Frontal cortex (tissue), 4 donors: ENCODE measurements around the gene ANKFY1. TPM values are rescaled to one million over a fixed set of nuclear protein-coding genes. Genes with fewer than 3 reads are reported as not detected.
"Not testable (repeated sequence)": the region's sequence is repeated elsewhere in the genome, so short reads cannot be mapped to it uniquely, and the experiment has no call there.

Experiments
- DNase-seq, 2 donors: peaks; one replicate each; pipeline ENCODE4 v3.0.0; 2012; ENCODE audit warnings: low spot score in 2 of 2
- FAIRE-seq: peaks from 2 replicates; lab custom pipeline; 2012; peaks lifted over from hg19 to GRCh38; lab: Jason Lieb, UNC
- total RNA-seq: library from RNA; depleted of rRNA; stranded (reverse); fragments of >200 nt; gene quantifications from one replicate; pipeline ENCODE4 v1.2.3, GENCODE V29; 2014
- donor health status: control.
- donor health status: control.
- donor health status: control.

ANKFY1 gene
- total RNA-seq, 1 donor from 2014 or later, result 33.0 TPM

DNA sequence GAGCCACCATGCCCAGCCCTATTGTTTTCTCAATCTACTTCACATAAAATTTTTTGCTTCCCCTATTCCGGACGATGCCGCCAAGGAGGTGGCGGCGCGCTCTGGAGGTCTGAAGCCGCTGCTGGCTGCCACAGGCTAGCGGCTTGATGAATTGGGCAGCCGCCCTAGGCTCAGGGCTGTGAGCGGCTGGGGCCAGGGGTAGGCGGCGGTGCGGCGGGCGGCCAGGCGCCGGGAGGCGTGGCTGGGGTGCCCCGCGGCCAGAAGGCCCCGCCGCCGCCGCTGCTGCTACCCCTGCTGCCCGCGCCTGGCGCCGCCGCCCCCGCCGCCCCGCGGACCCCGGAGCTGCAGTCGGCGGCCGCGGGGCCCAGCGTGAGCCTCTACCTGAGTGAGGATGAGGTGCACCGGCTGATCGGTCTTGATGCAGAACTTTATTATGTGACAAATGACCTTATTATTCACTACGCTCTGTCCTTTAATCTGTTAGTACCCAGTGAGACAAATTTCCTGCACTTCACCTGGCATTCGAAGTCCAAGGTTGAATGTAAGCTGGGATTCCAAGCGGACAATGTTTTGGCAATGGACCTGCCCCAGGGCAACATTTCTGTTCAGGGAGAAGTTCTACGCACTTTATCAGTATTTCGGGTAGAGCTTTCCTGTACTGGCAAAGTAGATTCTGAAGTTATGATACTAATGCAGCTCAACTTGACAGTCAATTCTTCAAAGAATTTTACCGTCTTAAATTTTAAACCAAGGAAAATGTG is 41.7 kb downstream of the ANKFY1 start:
- no peak for FAIRE-seq
- DNase-seq, result no peak

DNA sequence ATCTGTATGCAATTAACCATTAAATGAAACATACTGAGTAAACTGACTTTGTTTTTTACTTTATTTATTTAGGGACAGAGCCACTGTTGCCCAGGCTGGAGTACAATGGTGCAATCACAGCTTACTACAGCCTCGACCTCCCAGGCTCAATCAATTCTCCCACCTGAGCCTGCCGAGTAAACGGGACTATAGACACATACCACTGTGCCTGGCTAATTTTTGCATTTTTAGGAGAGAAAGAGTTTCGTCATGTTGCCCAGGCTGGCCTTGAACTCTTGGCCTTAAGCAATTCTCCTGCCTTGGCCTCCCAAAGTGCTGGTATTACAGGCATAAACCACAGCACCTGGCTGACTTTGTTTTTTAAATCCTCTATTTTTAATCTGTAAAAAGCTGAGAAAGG is 42.6 kb downstream of the ANKFY1 start:
- DNase-seq (no peak), FAIRE-seq (no peak)

DNA sequence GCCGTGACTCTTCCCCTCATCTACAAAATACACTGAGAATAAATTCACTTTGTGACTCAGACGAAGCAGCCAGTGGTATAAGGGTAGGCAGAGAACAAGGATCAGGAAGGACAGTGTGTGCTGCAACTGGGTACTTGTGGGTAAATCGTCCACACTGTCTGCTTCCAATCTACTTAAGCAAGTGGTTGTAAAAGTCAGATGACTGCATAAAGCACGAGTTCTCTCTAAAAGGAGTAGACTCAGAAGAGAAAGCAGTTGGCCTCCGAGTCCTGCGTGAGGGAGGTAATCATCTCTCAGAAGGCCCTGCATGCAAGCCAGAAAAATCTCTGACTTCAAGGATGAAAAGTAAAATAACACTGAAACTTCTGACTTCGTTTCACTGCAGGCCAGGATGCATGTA is 43.1 kb downstream of the ANKFY1 start:
- DNase-seq (no peak), FAIRE-seq (no peak)

DNA sequence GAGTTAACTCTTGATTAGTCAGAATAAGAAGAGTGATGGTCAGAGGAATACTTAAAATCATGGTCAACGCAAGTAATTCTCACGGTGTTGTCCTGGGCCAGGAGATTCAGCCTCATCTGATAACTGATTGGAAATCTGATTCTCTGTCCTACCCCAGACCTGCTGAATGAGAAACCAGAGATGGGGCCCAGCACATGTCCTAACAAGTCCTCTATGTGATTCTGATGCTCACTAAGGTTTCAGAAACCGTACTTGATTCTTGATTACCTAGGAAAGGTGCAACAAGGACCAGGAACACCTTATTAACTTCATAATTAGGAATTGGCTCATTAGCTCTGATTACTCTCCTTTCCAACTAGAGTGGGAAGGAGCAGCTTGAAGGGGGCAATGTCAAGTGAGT is 44.5 kb downstream of the ANKFY1 start:
- no peak for FAIRE-seq

DNA sequence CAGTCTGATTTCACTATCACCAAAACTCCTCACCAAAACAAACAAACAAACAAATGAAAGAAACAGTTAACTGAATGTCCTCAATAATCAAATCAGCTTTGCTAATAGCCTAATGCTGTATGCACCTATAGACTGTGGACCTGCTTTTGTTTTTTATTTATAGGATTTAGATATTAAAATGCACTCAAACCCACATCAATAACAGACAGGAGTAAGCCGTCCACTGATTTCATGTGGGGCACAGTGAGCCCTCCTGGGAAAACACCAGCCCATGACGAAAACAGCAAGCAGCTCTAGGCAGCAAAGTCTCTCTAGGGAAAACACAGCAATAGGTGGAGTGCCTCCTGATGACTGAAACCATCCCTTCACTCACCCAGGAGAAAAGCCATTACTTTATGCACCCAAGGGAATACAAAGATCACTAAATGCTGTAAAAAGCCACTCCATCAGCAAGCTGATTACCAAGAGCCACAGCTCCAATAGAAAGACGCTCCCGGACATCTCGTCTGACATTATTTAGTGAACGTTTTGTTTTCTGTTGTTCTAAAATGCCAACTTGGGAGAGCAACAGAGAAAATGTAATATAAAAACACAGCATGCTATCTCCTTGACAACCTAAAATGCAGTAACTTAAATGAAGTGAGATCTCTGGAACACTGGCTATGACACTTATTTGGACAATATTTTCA is 47.8 kb downstream of the ANKFY1 start:
- DNase-seq, result no peak
- FAIRE-seq, result no peak

More for the DNA sequence above, 44.5 kb downstream of the ANKFY1 start:
- DNase-seq, result no peak

DNA sequence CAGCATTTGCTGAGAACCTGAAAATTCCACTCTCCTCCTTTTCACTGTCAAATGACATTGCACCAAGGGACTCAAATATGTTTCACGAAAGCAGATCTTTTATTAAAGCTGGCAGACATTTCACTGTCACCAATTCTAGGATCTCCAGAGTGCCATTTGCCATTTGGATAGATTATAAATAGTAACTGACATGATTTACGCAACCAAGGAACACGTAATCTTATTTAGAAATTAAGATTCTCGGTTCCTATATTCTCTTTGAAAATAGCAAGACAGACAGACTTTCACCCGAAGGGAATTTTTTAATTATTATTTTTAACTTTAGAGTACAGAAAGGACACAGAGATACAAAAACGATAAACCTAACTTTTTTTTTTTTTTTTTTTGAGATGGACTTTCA is 49.6 kb downstream of the ANKFY1 start:
- FAIRE-seq (no peak), DNase-seq (no peak)

DNA sequence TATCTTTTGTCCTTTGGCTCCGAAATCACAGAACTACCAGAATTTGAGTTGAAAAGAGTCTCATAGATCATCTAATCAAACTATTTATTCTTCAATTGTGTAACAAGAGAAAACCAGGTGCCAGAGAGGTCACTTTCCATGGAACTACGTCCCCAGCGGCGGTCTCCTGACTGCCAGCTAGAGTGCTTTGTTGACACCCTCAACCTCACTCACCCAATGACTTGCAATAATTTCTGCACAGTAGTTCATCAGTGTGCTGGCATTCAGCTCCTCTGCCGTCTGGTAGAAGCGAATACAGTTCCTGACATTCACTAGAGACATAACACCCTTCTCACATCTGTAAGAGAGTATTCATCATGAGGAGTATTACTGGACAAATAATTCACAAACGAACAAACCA is 54.2 kb downstream of the ANKFY1 start:
- FAIRE-seq, result no peak
- DNase-seq, result no peak

DNA sequence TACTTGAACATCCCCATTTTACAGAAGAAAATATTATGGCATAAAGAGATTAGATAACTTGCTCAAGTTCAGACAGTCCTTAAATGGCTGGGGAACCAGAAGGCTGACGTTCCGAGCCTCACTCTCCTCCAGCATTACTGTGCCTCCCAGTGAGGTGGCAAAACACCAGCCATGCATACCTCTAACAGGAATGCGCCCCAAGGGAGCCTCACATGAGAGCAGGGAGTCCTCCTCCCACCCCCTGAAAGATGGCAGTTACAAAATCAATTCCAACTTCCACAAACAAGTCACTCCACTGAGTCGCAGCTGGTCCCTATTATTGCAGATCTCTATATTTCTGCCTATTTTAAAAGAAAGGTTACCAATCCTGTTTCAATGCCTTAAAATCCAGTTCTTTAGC is 55.5 kb downstream of the ANKFY1 start:
- DNase-seq (no peak), FAIRE-seq (no peak)

DNA sequence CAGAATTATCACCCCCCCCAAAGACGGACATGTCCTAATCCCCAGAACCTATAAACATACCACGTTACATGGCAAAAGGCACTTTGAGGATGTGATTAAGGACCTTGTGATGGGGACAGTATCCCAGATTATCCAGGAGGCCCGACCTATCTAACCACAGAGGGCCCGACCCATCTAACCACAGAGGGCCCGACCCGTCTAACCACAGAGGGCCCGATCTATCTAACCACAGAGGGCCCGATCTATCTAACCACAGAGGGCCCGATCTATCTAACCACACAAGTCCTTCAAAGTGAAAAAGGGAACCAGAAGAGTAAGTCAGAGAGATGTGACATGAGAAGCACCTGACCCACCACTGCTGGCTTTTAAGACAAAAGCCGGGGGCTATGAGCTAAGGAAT is 56.8 kb downstream of the ANKFY1 start:
- FAIRE-seq, result no peak
- DNase-seq, result no peak

DNA sequence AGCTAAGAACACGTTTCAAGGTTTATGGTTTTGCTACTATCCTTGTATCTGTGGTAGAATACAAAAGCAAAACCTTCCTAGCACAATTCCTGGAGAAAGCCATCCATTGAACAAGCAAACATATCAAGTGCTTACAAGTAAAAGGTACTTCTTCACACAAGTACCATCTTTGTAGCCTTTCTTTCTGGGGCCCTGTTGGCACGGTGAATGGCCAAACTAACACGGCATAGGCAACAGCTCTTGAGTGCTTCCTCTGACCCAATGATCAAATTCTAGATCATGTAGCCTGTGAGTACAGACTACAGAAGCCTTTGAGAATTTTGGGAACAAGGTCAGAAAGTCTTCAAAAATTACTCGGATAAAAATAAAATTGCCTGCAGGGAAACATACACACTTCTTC is 57.9 kb downstream of the ANKFY1 start:
- FAIRE-seq, result no peak
- DNase-seq, result no peak

DNA sequence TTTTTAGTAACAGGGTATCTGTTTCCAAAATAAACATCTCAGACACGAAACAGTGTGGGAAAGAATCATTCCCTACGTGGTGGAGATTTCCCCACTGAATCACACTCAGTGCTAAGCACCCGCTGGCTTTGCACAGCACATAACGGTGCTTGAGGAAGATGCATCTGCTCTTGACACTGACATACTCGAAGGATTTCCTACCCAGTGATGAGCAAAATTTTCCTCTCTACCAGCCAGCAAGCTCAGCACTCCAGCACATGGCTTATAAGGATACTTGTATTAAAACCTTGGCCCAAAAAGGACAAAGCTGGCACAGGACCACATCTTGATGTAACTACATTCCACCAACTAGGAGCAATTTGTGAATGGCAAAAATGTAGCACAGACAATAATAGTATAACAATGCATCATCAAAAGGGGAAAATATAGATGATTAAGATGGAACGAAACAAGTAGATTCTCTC is 59.0 kb downstream of the ANKFY1 start:
- DNase-seq, result no peak
- FAIRE-seq, result no peak

DNA sequence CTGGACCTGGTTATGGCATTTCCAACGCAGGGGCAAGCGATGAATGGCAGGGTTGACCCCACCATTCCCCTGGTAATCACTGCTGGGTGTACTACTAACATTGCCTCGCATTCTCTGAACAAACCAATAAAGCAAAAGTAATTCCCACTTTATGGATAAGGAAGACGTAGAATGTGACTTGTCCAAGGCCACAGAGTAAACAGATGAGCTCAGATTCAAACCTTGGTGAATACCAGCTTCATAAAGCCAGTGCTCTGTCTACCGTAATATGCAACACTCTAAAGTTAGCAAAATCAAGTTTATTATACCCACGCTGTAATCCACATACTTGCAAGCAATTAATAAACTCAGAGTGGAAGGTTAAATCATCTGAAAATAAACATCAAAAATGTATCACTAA is 59.6 kb downstream of the ANKFY1 start:
- FAIRE-seq, result no peak
- DNase-seq, result no peak

DNA sequence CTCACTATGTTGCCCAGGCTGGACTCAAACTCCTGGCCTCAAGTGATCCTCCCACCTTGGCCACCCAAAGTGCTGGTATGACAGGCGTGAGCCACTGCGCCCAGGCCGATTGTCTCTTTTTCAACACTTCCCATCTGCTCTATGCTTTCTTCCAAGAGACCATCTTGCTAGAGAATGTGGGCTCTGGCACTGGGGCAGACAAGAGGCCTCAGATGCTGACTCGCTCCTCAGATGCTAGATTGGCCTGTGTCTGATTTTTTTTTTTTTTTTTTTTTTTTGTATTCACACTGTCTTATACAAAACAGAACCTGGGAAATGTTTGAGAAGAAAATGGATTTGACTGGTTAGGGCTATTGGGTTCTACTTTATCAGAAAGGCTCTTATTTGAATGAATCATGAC is 62.6 kb downstream of the ANKFY1 start:
- FAIRE-seq (no peak), DNase-seq (no peak)

DNA sequence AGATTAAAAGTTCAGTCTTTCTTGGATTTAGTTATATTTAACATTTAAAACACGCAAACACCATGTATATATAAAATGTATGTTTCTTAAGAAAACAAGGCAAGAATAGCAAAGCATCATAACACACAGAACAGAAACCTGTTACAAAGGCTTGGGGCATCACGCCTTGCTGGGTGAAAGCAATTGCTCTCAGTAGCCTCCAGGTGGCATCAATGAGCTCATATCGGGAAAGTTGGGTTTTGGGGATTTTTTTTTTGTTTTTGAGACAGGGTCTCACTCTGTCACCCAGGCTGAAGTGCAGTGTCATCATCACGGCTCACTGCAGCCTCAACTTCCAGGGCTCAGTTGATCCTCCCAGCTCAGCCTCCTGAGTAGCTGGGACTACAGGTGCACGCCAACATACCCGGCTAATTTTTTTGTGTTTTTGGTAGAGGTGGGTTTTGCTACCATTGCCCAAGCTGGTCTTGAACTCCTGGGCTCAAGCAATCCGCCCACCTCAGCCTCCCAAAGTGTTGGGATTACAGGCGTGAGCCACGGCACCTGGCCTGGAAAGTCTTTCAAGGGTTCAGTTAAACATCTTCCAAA is 63.9 kb downstream of the ANKFY1 start:
- peak; percentile 37 for FAIRE-seq
- DNase-seq, result peak in 1 of 2 donors; percentile 55

DNA sequence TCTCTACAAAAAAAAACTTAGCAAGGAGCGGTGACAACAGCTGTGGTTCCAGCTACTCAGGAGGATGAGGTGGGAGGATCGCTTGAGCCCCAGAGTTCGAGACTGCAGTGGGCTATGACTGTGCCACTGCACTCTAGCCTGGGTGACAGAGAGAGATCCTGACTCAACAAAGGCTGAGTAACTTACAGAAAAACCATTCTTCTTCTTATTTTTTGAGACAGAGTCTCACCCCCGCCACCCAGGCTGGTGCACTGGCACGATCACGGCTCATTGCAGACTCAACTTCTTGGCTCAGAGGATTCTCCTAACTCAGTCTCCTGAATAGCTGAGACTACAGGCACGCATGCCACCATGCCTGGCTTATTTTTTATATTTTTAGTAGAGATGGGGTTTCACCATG is 64.8 kb downstream of the ANKFY1 start:
- DNase-seq, result no peak
- FAIRE-seq, result no peak

DNA sequence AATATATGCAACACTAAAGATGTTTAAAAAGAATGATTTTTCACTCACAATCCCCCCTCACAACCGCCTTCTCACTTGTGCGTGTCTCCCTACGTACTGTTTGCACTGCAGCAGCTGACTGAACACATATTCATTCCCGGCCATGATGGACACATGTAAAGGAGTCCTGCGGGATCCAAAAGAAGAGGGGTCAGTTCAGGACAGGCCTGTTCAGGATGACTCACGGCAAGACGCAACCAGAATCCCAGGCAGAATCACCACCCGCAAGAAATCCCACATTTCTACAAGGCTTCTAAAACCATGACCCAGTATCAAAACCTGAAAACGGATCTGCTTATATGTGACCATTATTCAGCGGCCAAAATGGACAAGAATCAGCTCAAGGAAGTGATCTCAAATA is 68.5 kb downstream of the ANKFY1 start:
- FAIRE-seq, result no peak
- DNase-seq, result peak in 1 of 2 donors; percentile 52

DNA sequence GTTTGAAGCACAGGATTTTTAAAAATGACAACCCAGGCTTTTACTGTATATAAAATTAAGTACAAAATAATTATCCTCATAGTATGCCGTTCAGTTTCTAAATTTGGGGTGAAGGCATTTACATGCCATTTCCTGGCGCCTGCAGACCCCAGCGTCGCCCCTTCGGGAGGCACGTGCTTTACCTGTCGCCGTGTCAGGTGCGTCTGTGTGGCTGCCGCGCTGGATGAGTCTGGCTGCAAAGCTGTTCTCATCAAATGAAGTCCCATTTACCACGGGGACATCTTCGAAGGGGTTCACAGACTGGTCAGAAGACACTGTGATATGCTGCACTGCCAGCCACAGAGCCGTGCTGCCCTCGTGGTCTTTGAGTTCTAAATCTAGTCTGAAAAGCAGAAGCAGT is 69.0 kb downstream of the ANKFY1 start:
- FAIRE-seq (no peak), DNase-seq (no peak)

DNA sequence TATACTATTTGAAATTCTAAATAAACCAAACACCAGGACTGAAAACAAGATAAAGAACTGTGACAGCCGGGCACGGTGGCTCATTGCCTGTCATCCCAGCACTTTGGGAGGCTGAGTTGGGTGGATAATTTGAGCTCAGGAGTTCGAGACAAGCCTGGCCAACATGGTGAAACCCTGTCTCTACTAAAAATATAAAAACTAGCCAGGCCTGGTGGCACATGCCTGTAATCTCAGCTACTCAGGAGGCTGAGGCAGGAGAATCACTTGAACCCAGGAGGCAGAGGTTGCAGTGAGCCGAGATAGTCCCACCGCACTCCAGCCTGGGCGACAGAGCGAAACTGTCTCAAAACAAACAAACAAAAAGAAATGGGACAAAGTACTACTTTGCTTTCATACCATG is 73.0 kb downstream of the ANKFY1 start:
- not testable (repeated sequence) for DNase-seq

DNA sequence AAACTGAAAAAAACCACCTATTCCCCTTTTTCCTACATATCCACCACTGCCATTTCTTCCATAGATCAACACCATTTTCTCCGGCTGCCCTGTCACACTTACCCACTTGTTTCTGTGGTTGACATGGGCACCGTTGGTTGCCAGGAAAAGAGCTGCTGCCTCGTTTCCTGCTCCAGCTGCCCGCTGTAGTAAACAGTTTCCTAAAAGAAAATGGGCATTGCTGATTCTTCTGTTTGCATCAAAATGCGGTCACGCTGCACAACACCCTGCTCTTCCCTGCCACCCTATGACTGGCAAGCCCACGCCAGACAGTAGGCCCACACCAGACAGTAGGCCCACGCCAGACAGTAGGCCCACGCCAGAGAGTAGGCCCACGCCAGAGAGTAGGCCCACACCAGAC is 74.5 kb downstream of the ANKFY1 start:
- DNase-seq (no peak), FAIRE-seq (no peak)

More for the DNA sequence above, 73.0 kb downstream of the ANKFY1 start:
- FAIRE-seq, result not testable (repeated sequence)

DNA sequence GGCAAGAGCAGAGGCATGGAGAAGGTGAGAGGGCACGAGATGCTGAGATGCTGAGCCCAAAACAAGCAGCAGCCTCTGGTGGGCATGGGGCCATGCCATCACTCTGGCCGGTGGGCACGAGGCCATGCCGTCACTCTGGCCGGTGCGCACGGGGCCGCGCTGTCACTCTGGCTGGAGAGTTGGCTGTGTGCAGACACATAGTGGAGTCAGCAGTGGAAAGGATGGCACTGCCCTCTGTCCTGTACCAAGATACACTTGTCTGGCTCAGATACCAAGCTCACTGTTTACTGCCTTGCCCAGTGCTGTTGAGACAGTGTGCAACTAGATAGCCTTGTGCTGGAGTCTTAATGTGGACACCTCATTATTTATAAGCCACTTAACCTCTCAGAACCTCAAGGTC is 75.7 kb downstream of the ANKFY1 start:
- DNase-seq (no peak), FAIRE-seq (no peak)

DNA sequence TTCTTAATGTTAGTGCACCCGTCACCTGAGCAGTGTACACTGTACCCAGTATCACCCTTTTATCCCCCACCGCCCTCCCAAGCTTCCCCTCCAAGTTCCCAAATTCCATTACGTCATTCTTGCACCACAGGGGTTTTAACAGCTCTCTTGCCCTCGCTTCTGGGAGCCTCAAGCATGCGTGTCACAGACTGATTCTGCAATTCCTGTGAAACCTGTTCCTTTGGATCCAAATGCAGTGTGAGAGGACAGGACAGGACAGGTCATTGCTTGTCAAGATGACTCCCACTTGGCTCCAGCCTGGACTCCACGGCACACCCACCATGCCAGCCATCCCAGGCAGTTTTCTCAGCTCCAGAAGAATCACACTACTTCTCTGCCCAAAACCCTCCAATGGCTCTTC is 76.7 kb downstream of the ANKFY1 start:
- FAIRE-seq (no peak), DNase-seq (no peak)
